ENCODE results near the gene MOB3B. TPM values are rescaled to one million over a fixed set of nuclear protein-coding genes. Genes with fewer than 3 reads are reported as not detected.
"Not testable (repeated sequence)": the region's sequence is repeated elsewhere in the genome, so short reads cannot be mapped to it uniquely, and the experiment has no call there.

Gene MOB3B
- polyA plus RNA-seq, 4 donors = 21.3 to 27.5 (median 27.1) TPM

DNA sequence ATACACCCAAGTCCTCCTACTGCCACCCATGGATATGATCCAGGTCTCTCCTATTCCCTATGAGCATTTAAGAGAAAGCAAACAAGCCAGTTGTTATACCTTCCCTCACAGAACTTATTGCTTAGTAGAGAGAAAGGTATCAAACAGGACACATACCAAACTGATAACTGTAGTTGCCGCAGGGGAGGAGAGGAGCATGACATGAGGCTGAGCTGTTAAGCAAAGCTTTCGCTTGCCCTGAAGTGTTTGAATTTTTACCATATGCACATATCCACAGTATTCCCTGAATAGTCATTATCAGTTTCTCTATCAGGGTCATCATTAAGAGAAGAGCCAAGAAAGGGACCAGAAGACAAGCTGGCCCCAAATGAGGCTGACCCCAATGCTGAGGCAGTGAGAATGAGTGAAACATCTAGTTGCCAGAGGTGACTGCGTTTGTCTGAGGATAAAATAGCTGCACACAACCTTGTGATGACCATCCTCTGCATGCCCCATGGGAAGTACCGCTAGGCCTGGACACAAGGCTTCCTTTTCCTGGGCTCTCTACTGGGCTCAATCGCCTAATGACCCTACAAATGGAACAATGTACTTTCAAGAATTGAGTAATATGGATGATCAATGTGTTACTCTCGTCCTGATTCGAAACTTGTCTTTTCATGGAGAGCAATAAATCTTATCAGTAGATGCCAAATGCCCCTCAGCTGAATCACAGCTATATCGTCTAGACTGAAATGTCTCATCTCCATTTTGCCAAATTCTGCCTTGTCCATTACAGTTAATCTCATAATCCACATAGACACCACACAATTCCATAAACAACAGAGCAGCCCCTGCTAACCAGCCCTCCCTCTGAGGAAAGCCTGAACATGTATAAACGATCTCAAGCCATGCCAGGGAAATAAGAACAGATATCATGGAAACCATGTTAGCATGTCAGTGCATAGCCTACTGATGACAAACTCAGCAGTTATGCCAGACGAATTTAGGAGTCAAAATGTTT lies 9.8 kb downstream of the MOB3B start:
- DNase-seq (ENCODE audit: low read depth in 4 of 4, low spot score in 3 of 4) = no peak

DNA sequence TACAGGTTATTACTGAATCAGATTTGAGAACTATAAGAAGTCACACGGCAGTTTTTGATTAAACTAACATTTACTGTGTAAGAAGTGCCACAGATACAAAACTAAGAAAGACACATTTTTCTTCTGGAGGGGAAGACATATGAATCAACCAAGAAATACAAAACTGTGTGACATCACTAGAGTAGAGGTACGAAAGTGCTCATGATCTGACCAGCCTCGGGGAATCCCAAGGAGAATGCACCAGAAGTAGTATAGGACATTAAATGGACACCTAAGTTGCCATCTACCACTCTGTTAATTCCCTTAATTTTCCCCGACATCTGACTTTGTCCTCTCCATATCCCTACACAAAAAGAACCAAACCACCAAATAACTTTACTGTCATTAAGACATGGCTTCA lies 10.8 kb downstream of the MOB3B start:
- DNase-seq (ENCODE audit: low read depth in 4 of 4, low spot score in 3 of 4) = no peak

DNA sequence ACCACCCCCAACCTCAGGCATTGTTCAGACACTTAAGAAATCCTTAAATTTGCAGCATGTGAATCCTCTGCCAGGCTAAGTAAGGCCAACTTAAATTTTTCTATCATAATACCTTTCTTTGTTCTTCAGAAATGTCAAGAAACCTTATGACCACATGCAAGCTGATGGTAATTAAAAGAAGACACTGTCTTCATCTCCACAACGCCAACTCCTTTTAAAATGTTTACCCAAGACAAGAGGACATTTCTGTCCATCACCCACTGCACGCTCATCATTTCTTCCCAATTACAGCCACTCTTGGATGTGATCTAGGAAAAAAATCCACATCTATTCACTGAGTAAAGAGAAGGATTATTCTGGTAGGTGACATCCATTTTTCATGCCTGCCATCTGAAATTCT lies 11.6 kb downstream of the MOB3B start:
- no peak for DNase-seq (ENCODE audit: low read depth in 4 of 4, low spot score in 3 of 4)

DNA sequence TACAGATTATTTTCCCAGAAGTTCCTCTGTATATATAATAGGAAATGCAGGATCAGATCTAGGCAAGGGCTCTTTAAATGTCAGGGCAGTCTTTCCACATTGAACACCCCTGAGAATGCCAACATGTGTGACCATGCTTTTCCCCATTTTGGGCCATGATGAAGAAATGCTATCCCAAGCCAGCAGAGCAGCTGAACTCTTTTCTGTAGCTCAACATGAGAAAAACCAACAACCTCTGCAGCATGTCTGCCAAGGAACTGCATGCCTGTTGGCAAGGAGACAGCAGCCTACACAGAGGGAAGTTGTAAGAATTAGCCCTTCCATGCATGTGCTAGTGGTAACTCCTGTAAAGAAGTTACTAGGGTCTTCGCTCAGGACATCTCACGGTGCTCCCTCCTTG lies 15.1 kb downstream of the MOB3B start:
- no peak for DNase-seq (ENCODE audit: low read depth in 4 of 4, low spot score in 3 of 4)

DNA sequence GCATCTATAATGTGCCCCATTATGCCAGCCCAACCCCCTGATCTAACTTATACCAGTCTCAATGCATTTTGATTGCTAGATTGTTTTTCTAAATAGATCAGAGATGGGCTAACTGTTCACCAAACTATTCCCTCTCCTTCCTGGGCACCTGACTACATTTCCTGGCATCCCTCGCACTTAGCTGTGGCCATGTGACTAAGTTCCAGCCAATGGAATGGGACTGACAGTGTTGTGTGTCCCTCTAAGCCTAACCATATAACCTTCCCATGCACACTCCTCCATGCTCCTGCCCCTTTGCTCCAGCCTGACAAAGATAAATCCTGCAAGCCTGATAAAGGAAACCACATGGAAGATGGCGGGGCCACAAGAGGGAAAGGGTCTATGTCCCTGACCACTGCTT lies 17.8 kb downstream of the MOB3B start:
- DNase-seq (ENCODE audit: low read depth in 4 of 4, low spot score in 3 of 4) = no peak

DNA sequence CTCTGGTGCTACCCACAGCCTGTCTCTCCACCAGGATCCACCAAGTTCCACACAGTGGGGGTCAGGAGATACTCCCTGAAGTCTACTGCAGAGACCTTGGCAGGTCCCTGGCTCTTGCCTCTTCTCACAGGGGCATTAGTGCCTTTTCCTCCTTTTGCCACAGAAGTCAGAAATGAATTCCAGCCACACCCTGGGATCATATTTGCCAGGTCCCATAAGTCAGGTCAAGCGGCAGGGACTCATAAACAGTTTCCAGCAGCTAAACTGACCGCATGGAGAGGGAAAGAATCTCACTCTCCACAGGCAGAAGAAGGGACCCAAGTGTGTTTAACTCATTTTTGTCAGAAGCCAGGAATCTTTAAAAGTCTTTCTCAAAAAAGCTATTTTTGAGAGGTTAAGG lies 18.8 kb downstream of the MOB3B start:
- no peak for DNase-seq (ENCODE audit: low read depth in 4 of 4, low spot score in 3 of 4)

DNA sequence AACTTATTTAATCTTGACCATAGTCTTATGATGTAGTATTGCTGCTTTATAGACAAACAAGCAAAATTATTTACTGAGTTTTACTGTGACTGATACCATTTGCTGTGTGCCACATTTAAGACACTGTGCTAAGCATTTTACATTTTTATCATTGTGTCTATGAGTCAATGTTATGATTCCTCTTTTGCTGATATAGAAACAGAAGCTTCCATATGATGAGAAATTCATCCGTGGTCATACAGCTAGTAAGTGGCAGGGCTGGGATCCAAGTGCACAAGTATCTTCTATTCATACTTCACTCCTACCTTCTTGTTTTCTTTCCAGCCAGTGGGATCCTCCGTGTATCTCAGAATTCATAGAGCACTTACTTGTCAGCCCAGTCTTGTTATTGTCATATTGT lies 22.6 kb downstream of the MOB3B start:
- DNase-seq (ENCODE audit: low read depth in 4 of 4, low spot score in 3 of 4) = no peak

DNA sequence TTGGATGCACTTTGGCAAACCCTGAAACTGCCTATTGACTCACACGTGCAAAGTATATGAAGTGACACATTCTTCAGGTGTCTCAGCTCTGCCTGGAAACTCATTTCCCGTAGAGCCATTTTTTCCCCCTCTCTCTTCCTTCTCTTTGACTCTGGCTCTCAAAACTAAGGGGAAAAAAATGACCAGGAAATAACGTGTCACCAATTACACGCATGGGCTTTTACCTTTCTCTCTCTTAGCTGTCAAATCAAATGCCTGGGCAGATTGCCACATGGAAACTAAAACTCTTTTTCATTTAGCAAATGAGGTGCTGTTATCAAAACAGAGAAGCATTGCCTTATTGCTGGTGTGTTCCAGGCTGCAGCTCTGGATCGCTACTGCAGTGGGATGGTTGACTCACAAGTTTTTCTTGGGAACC lies 23.9 kb downstream of the MOB3B start:
- DNase-seq (ENCODE audit: low read depth in 4 of 4, low spot score in 3 of 4) = no peak

DNA sequence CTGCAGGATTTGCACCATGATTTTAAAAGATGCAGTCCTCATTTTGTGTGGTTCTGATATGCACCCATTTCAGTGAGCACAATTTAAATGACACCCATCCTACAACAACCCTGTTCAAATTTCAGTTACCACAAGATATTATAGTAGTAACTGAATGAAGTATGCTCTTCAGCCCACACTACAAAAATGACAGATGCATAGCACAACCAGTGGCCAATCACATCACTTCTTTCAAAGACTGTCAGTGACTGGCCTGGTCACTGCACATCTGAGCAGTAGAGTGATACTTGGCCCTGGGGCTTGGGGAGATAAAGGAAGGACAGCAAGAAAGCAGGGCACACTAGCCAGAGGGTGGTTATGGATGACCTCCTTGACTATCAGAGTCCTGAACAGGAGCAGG lies 25.4 kb downstream of the MOB3B start:
- DNase-seq (ENCODE audit: low read depth in 4 of 4, low spot score in 3 of 4) = no peak

DNA sequence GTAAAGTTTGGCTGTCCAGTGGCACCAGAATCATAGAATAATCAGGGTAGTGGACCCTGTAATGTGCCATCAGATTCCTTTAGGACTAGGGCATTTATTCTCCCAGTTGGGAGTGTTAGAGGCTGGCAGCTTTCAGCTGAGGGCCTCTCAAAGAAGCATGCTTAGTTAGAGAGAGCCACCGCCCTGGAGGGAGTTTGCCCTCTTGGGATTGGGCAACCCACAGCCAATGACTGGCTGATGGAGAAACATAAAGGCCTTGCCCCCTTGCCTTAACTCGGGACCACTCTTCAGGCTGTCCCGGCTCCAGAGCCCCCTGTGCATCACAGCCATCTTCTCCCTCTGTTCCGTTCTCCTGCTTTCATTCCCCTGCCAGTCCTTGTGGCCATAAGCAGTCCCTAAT lies 26.0 kb downstream of the MOB3B start:
- no peak for DNase-seq (ENCODE audit: low read depth in 4 of 4, low spot score in 3 of 4)

DNA sequence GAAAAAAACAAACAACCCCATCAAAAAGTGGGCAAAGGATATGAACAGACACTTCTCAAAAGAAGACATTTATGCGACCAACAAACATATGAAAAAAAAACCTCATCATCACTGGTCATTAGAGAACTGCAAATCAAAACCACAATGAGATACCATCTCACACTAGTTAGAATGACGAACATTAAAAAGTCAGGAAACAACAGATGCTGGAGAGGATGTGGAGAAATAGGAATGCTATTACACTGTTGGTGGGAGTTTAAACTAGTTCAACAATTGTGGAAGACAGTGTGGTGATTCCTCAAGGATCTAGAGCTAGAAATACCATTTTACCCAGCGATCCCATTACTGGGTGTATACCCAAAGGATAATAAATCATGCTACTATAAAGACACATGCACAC lies 28.7 kb downstream of the MOB3B start:
- not testable (repeated sequence) for DNase-seq (ENCODE audit: low read depth in 4 of 4, low spot score in 3 of 4)

DNA sequence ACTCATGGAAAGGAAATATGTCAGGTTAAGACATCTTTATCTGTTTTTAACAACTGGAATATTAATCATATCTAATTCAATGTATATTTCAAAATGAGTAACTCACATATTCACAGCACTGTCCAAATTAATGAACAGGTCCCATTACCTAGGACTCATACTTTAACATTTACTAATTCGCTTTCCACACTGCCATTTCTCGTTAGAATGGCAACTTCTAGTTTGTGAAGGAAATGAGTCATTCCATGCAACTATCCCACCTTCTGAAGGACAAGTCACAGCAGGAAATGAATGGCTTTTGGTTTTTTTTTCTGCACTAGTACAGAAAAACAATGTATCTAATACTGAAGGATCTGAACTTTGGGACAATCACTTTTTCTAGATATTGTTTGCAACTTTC lies 30.2 kb downstream of the MOB3B start:
- no peak for DNase-seq (ENCODE audit: low read depth in 4 of 4, low spot score in 3 of 4)

DNA sequence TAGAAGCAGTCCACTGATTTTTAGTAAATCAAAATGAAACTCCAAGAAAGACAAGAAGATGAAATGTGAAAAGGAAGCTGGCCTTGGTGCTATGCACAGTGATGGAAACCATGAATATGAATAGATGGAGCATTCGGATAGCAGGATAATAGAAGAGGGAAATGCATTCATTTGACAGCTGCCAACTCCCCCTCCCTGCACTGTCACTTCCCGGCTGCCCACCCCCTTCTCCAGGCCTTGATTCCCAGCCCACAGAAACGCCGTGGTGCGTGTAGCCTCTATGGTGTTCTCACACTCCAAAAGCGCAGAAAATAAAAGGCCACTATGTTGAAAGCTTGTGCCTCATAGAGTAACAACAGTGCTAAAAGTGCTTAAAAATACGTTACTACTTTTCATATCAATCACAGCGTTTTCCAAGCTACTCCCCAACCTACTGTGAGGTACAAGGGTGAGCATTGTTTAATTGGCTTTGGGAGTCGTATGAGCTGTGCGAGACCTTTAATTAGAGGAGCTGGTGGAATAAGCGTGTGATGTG lies 31.7 kb downstream of the MOB3B start:
- no peak for DNase-seq (ENCODE audit: low read depth in 4 of 4, low spot score in 3 of 4)

DNA sequence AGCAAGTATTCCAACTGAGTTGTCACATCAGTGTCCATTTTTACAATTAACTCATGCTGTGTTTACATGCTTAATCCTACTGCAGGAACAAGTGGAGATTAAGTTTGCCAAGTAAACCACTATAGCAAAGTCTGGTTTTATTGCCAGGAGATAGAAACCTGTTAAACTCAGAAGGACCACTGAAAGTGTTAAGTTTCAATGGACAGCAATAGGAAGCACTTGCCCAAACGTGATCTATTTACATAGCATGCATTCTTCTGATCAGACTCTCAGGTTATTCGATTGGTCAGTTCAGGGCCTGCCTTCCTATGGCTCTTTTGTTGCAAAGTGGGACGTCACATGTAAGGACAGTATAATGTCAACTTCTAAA lies 33.5 kb downstream of the MOB3B start:
- no peak for DNase-seq (ENCODE audit: low read depth in 4 of 4, low spot score in 3 of 4)

DNA sequence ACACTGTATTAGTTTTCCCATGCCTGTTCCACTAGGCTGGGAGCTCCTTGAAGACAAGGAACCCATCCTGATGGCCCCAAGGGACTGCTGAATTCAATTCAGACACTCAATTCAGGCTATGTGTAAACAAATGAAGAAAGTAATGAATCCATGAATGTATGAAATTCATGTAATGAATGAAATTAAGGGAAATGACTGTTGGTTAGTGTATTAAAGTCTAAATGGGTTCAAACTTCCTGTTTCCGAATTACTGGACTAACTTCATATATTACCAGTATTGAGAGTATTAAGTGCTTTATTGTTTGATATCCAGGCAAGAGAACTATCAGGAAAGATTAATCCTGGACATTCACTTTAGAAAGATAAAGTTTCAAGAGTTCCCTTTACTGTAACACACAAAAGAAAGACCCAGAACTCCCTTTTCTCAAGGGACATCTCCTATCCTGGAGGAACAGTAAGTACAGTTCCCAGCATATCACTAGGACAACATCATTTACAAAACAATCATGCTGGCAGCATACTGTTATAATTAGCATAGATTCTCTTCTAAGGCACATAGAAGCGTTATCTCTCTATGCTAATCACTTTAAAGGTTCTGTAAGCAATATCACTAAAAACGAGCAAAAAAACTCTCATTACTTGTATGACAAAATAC lies 34.0 kb downstream of the MOB3B start:
- no peak for DNase-seq (ENCODE audit: low read depth in 4 of 4, low spot score in 3 of 4)

DNA sequence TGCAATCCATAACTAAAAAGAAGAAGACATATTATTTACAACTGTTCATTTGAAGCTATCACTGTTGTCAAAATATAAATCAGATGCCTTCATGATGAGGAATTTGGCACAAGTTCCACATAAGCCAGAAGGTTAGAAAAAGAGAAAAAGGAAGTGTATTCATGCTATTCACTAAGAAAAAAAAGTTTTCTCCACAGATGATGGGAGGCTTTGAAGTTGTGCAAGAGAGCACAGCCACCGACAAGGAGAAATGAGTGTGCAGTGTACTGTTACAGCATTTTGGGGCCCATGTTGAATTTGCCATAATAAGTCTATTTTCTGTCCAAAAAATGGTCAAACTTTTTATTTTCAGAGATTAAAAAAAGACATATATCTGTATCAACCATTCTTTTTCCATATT lies 38.5 kb downstream of the MOB3B start:
- no peak for DNase-seq (ENCODE audit: low read depth in 4 of 4, low spot score in 3 of 4)

DNA sequence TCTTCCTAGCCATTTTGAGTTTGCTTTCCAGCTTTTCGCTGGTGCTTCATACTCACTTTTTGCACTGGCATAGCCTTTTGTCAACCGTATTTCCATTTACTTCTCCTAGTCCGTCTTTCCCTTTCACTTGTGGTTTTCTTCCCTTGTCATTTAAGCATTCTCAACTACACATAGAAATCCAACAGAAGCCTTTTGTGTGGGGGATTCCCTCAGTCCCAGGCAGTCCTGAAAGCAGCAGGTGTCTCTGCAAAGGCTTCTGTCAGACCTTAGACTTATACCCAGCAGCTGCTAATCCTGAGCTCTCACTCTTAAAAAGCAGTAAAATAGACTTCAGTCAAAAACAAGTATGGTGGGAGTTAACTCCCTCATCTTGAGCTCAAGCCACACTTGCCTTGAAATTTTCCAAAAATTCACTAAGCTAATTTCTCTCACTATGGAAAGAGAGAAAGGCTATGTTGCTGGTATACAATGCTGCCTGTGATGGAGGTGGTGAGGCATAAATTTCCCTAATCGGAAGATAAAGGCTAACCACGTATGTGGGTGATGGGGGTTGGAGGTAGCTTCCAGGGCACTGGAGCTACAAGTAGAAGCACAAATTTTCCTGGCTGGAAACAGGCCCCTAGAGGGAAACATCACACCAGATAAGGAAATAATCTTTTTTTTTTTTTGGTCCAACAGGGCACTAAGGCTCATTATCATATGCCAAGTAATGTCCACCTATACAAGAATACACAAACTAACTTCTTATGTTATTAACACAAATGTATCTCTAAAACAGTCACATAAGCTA lies 40.3 kb downstream of the MOB3B start:
- DNase-seq (ENCODE audit: low read depth in 4 of 4, low spot score in 3 of 4) = no peak

DNA sequence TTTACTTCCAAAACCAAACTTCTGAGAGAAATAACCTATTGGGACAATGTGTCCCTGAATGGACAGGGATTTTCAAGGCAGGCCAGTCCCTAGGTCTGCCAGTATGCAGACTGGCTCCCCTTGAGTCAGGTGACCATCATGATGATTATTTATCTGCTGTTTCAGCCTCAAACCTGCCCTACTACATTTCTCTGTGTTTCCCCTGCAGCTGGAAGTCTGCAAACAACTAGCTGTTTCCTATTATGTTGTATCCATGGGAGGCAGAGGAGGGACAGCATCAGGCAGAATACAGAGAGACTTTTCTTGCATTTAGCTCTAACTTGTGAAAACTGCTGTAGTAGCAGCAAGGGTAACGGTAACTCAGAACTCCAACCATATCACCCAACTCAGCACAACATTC lies 41.7 kb downstream of the MOB3B start:
- DNase-seq (ENCODE audit: low read depth in 4 of 4, low spot score in 3 of 4) = no peak

DNA sequence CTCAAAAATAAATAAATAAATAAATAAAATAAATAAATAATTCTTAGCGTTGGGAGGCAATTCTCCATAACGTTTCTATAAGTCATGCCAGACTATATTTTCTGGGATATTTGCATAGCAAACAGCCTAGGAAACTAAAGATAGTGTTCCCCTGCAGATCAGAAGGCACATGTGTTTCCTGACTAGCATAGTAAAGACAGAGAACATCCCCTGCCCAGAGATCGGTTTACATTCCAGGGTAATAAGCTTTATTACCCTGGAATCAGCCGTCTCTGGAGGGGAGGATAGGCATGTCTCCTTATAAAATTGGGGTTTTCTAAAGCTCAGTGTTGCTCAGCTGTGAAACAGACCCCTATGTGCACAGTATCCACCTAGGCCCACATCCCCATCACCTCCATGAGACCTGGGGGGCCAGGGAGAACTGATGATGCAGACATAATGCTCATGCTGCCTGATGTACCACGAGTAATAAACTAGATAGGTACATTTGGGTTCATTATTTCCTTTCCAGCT lies 42.4 kb downstream of the MOB3B start:
- no peak for DNase-seq (ENCODE audit: low read depth in 4 of 4, low spot score in 3 of 4)

DNA sequence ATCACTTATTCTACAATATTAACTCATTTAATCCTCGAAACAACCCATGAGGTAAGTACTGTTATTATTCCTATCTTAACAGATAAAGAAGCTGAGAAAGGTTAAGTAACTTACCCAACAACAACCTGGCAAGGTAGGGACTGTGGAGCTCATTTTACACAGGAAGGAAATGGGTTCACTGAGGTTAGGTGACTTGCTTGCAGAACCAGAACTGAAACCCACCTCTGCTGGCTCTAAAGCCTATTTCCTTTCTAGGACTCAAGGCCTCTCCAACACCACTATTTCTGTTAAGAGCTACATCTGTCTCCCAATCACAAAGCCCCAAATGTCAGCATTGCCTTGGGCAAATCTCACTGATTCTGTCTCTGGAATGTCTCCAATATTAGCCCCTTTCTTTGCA lies 44.5 kb downstream of the MOB3B start:
- no peak for DNase-seq (ENCODE audit: low read depth in 4 of 4, low spot score in 3 of 4)

DNA sequence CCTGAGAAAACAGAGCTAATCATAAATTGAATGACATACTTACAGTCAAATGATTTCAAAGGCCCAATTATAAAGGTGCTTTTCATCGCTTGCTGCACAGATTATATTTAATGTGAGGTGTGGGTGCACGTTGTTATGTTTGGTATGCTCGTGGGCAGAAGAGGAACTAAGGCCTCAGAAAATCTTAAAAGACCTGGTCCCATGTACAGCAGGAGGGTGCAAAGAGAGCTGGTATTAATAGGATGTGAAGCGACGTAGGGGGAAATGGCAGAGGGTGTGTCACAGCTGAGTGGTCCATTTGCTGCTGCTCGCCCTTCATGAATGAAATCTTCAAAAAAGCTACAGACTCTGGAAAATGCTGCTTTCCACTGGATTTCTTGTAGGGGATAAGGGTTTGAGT lies 46.0 kb downstream of the MOB3B start:
- DNase-seq (ENCODE audit: low read depth in 4 of 4, low spot score in 3 of 4) = no peak
